Mesothelial cell of epicardium (in vitro differentiated cells): ENCODE data around the gene APP. TPM values are rescaled to one million over a fixed set of nuclear protein-coding genes. Genes with fewer than 3 reads are reported as not detected.

Experiments
- DNase-seq, 2 experiments: peaks; one replicate each; pipeline ENCODE4 v3.0.0; 2021; ENCODE audit warnings: low spot score in 2 of 2; ENCODE audit not compliant: unreplicated experiment in 2 of 2
- H3K27ac Mint-ChIP-seq: 2 replicates; pipeline ENCODE4 v1.8.0; 2021; ENCODE audit warnings: mixed read lengths
- H3K27me3 Mint-ChIP-seq: 2 replicates; pipeline ENCODE4 v1.8.0; 2021; ENCODE audit warnings: low read depth, mixed read lengths
- H3K36me3 Mint-ChIP-seq: 2 replicates; pipeline ENCODE4 v1.8.0; 2021; ENCODE audit warnings: mixed read lengths
- H3K4me1 Mint-ChIP-seq: 2 replicates; pipeline ENCODE4 v1.8.0; 2021; ENCODE audit warnings: mixed read lengths
- H3K4me3 Mint-ChIP-seq: 2 replicates; pipeline ENCODE4 v1.8.0; 2021; ENCODE audit warnings: mild to moderate bottlenecking, moderate library complexity, mixed read lengths
- H3K9me3 Mint-ChIP-seq: 2 replicates; pipeline ENCODE4 v1.8.0; 2021; ENCODE audit warnings: mixed read lengths
- total RNA-seq: library from RNA; stranded (reverse); gene quantifications from 3 replicates; pipeline ENCODE4 v1.2.1, GENCODE V29; 2021
- TF ChIP-seq, protein P1 (sequence below): fragments of 200-600 bp; sonication (generic); IDR thresholded peaks from one replicate; pipeline ENCODE4 v1.5.0; 2021; ENCODE audit warnings: antibody characterized with exemption; ENCODE audit not compliant: unreplicated experiment

The APP gene
- total RNA-seq, 1 donor from 2014 or later = 495 TPM

DNA sequence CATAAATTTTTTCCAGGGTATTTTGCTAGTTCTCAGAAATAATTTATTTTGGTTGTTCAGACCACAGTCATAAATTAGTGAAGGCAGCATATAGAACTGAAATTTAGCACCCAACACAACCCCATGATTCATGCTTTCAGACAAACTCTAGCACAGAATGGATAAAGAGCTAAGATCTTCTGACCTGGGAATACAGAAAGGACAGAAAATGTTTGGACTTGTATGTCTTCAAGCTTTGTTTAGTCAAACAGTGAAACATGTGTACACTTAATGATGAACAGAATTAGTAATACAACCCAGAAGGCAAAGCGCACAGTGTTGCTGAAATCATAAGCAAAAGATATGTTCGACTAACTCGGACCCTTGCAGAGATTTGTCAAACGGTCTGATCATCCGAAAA is 205.6 kb downstream of the APP start:
- H3K27ac Mint-ChIP-seq = no peak overlapping the region
- H3K4me3 Mint-ChIP-seq = no peak overlapping the region
- peaks cover 40% of the 10 kb centered on the region for H3K4me1 Mint-ChIP-seq
- no peak for DNase-seq
- no peaks in the 10 kb centered on the region for H3K27me3 Mint-ChIP-seq
- TF ChIP-seq, protein P1, sequence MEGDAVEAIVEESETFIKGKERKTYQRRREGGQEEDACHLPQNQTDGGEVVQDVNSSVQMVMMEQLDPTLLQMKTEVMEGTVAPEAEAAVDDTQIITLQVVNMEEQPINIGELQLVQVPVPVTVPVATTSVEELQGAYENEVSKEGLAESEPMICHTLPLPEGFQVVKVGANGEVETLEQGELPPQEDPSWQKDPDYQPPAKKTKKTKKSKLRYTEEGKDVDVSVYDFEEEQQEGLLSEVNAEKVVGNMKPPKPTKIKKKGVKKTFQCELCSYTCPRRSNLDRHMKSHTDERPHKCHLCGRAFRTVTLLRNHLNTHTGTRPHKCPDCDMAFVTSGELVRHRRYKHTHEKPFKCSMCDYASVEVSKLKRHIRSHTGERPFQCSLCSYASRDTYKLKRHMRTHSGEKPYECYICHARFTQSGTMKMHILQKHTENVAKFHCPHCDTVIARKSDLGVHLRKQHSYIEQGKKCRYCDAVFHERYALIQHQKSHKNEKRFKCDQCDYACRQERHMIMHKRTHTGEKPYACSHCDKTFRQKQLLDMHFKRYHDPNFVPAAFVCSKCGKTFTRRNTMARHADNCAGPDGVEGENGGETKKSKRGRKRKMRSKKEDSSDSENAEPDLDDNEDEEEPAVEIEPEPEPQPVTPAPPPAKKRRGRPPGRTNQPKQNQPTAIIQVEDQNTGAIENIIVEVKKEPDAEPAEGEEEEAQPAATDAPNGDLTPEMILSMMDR = no peak
- H3K9me3 Mint-ChIP-seq = no peaks in the 10 kb centered on the region
- peaks cover 32% of the 10 kb centered on the region for H3K36me3 Mint-ChIP-seq

DNA sequence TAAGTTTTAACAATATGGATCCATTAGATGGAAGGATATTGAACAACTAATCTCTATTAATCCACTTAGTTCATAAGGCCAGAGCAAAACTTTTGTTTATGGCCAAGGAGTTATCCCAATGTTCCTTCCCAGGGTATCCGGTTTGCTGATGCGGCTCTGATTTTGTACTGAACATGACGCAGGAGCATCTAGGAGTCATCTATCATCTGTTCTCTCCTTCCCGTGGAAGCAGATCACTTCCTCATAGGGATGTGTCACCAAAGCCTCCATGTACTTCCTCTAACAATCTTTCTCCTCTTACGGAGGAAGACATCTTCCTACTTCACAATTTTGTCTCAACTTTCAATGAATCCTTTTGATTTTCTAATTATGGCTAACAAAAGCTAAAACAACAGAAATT is 206.6 kb downstream of the APP start:
- Mint-ChIP-seq H3K36me3 (peaks cover 29% of the 10 kb centered on the region), H3K9me3 (no peaks in the 10 kb centered on the region), H3K4me1 (peaks cover 46% of the 10 kb centered on the region), H3K27ac (no peak overlapping the region), H3K4me3 (no peak overlapping the region), H3K27me3 (no peaks in the 10 kb centered on the region)
- TF ChIP-seq, protein P1 = no peak
- no peak for DNase-seq

DNA sequence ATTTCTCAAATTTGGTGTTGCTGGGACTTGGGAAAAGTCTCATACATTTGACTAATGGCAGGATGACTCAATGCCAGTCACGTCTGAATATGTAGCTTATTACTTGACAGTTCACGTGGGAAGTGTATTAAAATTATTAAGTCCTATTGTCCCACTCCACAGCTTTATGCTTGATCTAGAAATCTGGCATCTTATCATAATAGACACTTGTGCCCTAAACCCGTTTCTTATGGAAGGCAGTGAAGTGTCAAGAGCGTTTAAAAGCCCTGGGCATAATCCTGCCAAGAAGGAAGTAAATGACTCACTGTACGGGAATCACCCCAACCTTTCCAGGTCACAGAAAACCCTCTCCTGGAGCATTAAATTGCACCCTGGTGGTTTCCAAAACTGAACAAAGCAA is 207.4 kb downstream of the APP start:
- TF ChIP-seq, protein P1 = no peak
- Mint-ChIP-seq H3K36me3 (peaks cover 32% of the 10 kb centered on the region), H3K4me3 (no peak overlapping the region), H3K27ac (no peak overlapping the region), H3K9me3 (no peaks in the 10 kb centered on the region), H3K27me3 (no peaks in the 10 kb centered on the region), H3K4me1 (peaks cover 41% of the 10 kb centered on the region)
- DNase-seq = no peak

DNA sequence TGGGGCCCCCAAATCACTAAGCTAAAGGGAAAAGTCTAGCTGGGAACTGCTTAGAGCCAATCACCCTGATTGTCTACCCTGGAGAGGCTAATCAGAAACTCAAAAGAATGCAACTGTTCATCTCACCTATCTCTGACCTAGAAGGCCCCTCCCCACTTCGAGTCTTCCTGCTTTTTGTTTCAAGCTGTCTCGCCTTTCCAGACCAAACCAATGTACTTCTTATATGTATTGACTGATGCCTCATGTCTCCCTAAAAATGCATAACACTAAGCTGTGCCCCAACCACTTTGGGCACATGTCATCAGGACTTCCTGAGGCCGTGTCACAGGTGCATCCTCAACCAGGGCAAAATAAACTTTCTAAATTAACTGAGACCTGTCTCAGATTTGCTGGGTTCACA is 209.5 kb downstream of the APP start:
- Mint-ChIP-seq H3K9me3 (no peaks in the 10 kb centered on the region), H3K4me1 (peaks cover 30% of the 10 kb centered on the region), H3K27ac (peak overlapping the region; percentile 74), H3K27me3 (no peaks in the 10 kb centered on the region), H3K36me3 (peaks cover 31% of the 10 kb centered on the region), H3K4me3 (no peak overlapping the region)
- TF ChIP-seq, protein P1 = no peak
- no peak for DNase-seq

DNA sequence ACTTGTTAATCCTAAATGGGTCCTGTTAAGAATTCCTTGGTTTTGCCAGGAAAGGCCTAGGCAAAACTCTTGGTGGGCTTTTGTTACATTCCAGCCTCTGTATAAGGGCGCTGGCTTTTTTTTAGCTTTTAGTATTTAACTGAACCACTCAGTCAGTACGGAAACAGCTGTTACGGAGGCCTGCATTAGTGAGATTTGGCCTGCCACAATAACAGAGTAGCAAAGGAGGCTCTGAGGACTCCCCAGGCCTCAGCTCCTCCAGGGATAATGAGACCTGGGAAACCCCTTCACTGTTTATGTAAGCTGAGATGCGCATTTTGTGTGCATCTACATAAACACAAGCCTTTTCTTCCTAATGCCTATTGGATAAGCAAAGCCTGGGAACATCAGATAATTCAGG is 210.2 kb downstream of the APP start:
- no peak for DNase-seq
- peak overlapping the region; percentile 74 for H3K27ac Mint-ChIP-seq

DNA sequence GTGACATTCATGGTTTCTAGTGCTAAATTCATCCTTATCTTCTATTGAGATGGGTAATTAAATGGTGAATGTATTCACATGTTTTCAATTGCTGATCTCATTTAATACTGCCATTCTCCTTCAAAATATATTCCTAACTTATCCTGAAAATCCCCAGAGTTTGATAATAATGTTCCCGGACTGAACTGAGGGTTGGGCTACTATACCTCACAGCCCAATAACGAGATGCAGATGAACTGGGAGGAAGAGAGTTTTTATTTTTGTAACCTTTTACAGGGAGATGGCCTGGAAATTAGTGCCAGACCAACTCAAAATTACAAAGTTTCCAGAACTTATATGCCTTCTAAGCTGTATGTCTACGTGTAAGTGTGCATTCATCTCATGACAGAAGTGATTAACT is 210.8 kb downstream of the APP start:
- no peaks in the 10 kb centered on the region for H3K27me3 Mint-ChIP-seq
- H3K4me3 Mint-ChIP-seq = no peak overlapping the region
- TF ChIP-seq, protein P1 = no peak
- H3K4me1 Mint-ChIP-seq = peaks cover 30% of the 10 kb centered on the region
- H3K9me3 Mint-ChIP-seq = no peaks in the 10 kb centered on the region
- H3K27ac Mint-ChIP-seq = peak overlapping the region; percentile 74
- DNase-seq = no peak
- H3K36me3 Mint-ChIP-seq = peaks cover 36% of the 10 kb centered on the region

More for the DNA sequence above, 210.2 kb downstream of the APP start:
- Mint-ChIP-seq H3K27me3 (no peaks in the 10 kb centered on the region), H3K36me3 (peaks cover 35% of the 10 kb centered on the region), H3K9me3 (no peaks in the 10 kb centered on the region), H3K4me1 (peaks cover 30% of the 10 kb centered on the region), H3K4me3 (peak overlapping the region; percentile 10)
- TF ChIP-seq, protein P1 = no peak
